Activated naive CD8-positive, alpha-beta T cell treated with anti-CD3 and anti-CD28 coated beads, Interleukin-2, amount 50 U/mL, for 16 hours (primary cell): ENCODE results near the gene AHSP.
"Not testable (repeated sequence)": the region's sequence is repeated elsewhere in the genome, so short reads cannot be mapped to it uniquely, and the experiment has no call there.

Experiments used
- DNase-seq: peaks from one replicate; pipeline ENCODE4 v3.0.0-alpha.2; 2020; ENCODE audit warnings: low read depth, low spot score

AHSP gene

DNA sequence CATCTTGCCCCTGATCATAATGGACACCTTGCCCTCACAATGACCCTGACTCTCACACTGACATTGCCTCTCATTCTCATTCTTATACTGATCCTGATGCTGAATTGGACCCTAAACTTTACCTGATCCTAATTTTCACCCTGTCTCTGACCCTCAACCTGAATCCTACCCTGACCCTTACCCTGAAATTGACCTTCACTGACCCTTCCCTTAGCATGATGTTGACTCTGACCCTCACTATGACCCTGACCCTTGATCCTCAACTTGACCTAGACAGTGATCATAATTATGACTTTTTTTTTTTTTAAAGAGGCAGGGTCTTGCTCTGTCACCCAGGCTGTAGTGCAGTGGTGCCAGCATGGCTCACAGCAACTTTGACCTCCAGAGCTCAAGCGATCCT is 3.4 kb downstream of the AHSP start:
- DNase-seq = no peak

DNA sequence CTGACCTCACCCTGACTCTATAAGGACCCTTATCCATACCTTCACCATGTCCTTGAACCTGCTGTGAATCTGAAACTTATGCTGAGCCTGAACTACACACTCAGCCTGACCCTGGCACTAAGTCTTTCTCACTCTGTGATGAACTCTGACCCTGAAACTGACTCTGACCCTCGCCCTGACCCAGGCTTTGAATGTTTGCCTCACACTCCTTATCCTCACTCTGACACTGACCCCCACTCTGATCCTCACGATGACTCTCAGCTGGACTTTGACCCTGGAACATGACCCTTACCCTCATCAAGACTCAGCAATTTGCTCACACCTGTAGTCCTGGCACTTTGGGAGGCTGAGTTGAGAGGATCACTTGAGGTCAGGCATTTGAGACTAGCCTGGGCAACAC is 4.4 kb downstream of the AHSP start:
- DNase-seq = no peak

DNA sequence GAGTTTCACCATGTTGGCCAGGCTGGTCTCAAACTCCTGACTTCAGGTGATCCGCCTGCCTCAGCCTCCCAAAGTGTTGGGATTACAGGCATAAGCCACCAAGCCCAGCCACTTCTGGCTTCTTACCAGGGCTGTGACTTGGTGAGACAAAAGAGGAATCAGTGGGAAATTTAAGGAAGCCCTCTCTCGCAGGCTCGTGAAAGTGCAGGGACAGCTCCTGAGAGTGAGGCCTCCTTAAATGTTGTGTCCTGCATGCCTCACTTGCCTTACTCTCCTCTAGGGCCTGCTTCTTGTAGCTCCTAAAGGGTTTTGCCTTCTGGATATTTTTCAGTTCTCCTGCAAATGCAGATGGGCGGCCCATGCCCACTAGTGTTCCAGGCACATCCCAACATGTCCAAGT is 5.2 kb downstream of the AHSP start:
- DNase-seq = no peak

DNA sequence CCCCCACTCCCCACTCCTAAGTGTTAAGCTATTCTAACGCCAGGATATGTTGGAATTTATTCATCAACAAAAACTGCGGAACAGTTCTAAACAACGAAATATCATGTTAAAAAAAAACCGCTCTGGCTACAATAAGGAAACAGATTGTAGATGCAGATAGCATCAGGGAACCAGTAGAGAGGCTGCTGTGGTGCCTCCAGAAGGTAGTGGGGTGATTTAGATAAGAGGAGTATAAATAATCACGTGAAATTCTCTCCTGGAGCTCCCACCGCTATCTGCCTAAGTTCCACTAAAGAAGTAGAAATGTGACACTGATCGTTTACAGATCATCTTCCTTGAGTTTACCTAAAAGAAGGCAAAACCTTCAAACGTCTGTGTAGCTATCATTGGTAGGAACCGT is 8.0 kb downstream of the AHSP start:
- no peak for DNase-seq

DNA sequence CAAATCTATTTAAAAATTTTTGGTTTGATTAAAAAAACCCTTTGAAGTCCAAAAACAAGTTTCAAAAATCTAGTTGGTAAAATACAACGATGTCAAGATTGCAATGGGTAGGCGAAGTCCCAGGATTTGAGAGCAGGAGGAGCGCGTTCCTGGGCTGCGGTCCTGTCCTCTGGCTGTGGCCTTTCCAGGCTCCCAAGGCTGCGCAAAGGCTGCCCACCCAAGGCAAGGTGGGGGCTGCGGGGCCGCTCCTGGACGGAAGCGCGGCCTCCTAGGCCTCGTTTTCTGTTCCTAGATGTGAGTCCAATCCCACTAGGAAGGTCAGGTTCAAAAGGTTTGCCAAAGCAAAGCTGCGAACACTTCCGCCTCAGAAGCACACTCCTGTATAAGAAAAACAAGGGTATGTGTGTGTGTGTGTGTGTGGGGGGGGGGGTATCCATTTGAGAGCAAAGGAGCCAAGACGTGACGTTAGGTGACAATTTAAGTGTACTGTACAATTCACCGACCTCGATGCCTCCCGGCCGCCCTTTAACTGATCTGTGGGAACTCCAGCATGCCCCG is 9.2 kb downstream of the AHSP start:
- DNase-seq = no peak

DNA sequence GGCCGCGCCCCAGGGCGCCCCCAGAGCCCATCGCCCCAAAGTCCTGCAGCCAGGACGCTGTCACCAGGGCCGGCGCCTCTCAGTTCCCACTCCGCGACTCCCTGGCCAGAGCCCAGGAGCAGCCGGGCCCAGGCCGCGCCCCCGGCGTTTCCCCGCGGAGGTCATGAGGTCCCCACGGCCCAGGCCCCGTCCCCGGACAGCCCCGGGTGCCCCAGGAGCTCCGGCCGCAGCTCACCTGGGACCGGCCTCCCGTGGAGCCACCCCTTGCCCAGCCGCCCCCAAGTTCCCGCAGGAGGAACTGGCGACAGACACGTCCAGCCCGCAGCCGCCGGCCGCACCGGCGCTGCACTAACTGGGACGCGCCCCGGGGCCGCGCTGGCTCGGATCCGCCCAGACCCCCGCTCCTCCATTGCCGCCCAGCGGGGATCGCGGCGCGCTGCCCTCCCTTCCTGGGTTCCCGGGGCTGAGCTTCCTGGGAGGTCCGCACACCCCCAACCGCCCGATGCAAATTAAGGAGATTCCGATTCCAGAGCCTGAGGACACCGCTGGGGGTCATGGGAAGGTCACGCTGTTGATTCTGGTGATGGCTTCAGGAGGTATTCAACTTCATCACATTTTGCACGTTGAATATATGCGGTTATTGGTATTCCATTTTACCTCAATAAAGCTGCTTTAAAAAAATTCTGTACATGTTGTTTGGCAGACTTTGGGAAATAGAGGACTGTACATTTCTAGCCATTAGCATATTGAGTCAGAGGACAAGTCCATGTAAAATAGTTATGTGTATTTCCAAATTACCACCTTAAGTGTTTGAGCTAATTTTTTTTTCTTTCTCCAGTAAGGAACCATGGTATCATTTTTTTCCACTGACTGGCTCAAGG is 9.9 kb downstream of the AHSP start:
- DNase-seq = no peak

DNA sequence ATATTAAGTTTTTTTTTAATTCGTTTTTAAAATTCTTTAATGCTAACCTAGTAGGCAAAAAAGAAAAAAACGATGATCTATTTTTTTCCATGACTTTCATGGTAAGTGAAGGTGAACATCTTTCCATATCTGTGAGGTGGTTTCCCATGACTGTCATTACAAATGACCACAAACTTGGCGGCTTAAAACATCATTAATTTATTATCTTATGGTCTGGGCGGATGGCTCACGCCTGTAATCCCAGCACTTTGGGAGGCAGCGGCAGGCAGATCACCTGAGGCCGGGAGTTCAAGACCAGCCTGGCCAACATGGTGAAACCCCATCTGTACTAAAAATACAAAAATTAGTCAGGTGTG is 10.5 kb downstream of the AHSP start:
- not testable (repeated sequence) for DNase-seq

DNA sequence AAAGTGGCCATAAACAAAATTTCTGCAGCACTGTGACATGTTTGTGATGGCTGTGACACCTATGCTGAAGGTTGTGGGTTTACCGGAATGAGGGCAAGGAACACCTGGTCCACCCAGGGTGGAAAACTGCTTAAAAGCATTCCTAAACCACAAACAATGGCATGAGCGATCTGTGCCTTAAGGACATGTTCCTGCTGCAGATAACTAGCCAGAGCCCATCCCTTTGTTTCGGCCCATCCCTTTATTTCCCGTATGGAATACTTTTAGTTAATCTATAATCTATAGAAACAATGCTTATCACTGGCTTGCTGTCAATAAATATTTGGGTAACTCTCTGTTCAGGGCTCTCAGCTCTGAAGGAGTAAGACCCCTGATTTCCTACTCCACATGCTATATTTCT is 12.1 kb downstream of the AHSP start:
- DNase-seq = not testable (repeated sequence)

DNA sequence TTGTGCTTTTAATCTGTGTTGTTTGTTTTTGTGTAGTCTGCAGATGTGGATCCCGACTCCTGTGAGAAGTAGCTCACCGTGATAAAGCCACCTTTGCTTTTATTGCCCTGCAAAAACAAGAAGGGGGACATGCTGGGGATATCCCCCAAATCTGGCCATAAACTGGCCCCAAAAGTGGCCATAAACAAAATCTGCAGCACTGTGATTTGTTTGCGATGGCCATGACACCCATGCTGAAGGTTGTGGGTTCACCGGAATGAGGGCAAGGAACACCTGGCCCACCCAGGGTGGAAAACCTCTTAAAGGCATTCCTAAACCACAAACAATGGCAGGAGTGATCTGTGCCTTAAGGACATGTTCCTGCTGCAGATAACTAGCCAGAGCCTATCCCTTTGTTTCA is 15.1 kb downstream of the AHSP start:
- DNase-seq = no peak

DNA sequence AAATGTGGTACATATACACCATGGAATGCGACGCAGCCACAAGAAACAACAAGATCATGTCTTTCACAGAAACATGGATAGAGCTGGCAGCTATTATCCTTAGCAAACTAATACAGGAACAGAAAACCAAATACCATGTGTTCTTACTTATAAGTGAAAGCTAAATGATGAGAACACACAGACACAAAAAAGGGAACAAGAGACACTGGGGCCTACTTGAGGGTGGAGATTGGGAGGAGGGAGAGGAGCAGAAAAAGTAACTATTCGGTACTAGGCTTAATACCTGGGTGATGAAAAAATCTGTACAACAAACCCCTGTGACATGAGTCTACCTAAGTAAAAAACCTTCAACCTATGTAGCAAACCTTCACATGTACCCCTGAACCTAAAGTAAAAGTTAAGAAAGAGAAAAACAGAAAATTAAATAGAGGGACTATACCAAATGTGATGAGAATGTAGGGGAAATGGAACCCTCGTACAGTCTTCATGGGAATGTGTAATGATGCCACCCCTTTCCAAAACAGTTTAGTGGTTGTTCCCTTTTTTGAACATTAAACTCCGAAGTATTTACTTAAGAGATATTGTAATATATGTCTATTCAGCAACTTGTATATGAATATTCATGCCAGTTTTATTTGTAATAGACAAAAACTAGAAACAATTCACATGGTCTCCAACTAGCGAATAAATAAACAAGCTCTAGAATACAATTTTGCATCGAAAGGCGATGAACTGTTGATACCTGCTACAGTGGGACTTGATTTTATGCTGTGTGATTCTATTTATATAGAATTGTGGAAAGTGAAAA is 33.9 kb downstream of the AHSP start:
- DNase-seq = no peak

DNA sequence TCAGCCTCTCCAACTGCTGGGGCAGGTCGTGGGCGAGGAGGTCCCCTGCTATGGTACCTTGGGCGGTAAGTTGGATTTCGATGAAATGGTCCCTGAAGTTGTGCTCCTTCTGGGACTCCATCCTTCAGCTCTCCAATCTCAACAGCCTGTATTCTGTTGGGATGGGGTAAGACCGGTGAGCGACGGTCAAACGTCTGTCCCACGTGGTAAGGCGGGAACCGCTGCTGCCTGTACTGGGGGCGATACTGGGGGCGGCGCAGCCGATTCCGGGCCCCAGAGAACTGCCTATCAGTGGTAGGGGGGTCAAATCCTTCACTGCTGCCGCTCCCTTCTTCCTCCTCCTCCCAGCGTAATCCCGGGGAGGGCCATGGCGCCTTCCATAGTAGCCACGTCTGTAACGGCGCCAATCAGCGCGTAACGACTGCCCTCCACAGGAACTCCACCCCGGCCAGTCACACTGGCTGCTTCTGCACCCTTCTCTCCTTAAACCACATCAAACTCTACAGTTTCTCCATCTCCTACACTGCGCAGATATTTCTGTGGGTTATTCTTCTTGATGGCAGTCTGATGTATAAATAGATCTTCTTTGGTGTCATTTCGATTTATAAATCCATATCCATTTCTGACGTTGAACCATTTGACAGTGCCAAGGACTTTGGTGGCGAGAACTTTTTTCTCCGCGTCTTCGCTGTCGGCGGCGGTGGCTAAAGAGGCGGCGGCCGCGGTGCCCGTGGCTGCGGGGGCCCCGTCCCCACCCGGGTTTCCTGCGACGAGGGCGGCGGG is 41.1 kb downstream of the AHSP start:
- no peak for DNase-seq

DNA sequence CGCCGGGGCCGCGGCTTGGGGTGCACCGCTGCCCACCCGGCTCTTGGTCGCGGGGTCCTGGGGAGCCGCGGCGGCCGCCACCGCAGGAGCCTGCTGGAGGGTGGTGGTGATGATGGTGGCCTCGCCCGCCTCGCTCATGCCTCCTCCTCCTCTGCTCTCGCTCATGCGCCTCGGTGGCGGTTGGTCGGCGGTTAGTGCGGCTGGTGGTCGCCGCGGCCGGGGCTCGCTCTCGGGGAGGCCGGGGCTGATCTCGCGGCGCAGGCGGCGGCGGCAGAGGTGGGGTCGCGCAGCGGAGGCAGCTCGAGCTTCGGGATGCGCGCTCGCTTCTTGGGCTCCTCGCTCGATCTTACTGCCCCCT is 41.6 kb downstream of the AHSP start:
- DNase-seq = no peak

DNA sequence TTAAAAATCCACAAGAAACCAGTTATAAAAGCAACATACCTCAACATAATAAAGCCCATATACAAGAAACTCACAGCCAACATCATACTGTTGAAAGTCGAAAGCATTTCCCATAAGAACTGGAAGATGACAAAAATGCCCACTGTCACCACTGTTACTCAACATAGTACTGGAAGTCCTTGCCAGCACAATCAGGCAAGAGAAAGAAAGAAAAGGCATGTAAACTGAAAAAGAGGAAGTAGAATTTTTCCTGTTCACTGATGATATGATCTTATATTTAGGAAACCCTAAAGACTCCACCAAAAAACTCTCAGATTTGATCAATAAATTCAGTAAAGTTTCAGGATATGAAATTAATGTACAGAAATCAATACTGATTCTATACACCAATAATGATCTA is 45.1 kb downstream of the AHSP start:
- DNase-seq = no peak

DNA sequence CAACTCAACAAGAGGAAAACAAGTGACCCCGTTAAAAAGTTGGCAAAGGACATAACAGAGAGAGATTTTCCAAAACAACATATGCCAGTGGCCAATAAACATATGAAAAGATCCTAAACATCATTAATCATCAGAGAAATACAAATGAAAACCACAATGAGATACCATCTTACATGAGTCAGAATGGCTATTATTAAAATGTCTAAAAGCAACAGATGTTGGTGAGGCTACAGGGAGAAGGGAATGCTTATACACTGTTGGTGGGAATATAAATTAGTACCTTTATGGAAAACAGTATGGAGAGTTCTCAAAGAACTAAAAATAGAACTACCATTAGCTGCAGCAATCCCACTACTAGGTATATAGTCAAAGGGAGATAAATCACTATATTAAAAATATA is 46.5 kb downstream of the AHSP start:
- not testable (repeated sequence) for DNase-seq

DNA sequence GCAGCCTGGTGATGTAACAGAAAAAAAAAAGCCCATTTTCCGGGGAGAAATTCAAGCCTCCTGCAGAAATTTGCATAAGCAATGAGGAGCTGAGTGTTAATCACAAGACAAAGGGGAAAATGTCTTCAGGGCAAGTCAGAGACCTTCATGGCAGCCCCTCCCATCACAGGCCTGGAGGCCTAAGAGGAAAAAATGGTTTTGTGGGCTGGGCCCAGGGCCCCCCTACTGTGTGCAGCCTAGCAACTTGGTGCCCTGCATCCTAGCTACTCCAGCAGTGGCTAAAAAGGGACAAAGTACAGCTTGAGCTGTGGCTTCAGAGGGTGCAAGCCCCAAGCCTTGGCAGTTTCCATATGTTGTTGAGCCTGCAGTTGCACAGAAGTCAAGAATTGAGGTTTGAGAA is 49.7 kb downstream of the AHSP start:
- DNase-seq = no peak
